GM21619 (cell line): ENCODE measurements around the gene PCSK5.

Experiments used
- ATAC-seq: cut with Tn5 transposase; IDR thresholded peaks from one replicate; pipeline ENCODE4 v1.9.1; 2021; ENCODE audit not compliant: unreplicated experiment

Gene PCSK5

DNA sequence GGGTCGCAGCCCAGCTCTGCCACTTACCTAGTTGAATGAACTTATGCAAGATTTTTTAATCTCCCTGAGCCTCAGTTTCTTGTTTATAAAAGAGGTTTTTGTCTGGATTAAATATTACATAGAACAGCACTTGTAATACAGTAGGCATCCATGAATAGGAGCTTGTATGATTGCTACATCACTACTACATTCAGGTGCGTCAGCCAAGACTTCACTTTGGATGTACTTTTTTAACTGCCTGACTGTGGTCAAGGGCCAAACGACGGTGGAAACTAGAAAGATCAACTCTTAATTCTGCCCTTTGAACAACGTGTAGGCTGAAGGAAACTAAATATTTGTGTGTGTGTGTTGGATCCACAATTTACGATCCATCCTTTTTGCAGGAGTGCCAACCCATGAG lies 330.9 kb downstream of the PCSK5 start:
- no peak for ATAC-seq

- ATAC-seq, result no peak
These were observed 333.4 kb downstream of the PCSK5 start for GRCh38 chr9:76223749-76224340.

- ATAC-seq, result no peak
These were observed 336.7 kb downstream of the PCSK5 start for GRCh38 chr9:76227156-76227555.

- no peak for ATAC-seq
These were observed 340.5 kb downstream of the PCSK5 start for GRCh38 chr9:76231001-76231400.

DNA sequence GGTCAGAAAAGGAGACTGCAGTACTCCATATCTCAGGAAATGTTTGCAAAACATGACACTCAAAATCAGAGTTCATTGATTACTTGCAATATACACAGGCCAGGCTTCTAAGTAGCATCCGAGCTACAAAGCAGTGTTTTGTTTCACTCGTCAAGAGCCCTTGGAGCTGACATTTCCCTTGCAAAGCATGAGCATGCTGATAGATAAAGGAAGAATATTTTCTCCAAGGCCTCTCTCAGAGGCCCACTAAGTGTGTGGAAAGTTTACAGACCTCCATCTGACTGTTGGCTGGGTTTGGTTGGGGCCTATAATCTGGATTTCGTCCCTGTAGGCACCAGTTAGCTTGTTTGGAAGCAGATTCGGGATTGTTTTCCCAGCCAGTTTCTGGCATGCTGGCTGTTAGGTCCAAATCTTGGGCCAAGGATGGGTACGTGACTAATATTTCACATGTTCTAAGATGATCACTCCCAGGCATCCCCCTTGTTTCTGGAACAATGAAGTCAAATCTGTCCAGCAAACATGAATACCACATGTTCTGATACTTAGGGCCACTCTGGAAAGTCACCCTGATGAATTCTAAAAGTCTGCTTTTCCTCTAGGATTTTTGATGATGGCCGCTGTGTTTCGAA lies 342.5 kb downstream of the PCSK5 start:
- ATAC-seq, result no peak

DNA sequence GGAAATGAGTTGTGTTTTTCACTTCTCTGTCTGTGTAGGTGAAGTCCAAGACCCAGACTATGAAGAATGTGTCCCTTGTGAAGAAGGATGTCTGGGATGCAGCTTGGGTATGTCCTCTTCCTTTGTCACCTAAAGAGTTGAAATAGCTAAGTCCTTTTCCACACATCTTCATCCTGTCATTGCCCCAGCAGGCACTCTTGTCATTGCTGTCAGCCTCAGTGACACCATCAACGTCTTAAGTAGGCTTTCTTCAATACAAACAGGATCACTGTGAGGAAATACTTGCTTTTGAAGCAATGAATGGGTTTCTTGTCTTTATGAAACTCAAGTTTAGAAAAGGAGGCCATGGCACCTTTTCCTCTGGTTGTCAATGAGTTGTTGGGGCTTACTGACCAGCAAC lies 350.1 kb downstream of the PCSK5 start:
- ATAC-seq, result no peak

DNA sequence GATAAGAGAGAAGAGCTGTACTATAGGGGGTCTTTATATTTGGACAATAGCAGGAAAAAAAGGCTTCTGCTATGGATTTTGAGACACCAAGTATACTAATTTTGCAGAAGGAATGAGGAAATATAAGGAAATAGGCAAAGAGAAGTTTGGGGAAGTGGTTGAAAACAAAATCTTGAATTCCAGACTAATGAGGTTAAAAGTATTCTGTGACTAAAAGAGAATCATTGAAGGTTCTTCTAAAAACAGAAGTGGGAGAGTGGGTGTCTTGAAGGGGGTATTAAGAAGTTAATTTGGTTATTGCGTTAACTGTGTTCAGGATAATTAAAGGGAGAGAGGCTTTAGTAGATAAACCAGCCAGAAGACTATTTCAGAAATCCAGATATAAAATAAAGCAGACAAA lies 355.0 kb downstream of the PCSK5 start:
- no peak for ATAC-seq

DNA sequence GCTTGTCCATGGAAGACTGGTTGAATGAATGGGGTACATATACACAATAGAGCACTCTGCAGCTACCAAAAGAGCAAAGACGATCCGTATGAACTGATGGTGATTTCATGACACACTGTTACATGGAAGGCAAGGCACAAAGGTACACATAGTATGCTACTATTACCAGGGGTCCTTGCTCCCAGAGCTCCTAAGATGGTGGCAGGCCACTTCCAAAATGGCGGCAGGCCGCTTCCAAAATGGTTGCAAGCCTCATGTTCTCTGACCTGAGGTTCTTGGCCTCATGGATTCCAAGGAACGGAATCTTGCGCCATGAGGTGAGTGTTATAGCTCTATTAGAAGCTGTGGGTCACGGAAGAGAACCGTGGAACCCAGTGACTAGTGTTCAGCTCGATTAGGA lies 356.2 kb downstream of the PCSK5 start:
- ATAC-seq, result no peak

GRCh38 chr9:76247426-76247825 lies 357.0 kb downstream of the PCSK5 start:
- ATAC-seq, result no peak

DNA sequence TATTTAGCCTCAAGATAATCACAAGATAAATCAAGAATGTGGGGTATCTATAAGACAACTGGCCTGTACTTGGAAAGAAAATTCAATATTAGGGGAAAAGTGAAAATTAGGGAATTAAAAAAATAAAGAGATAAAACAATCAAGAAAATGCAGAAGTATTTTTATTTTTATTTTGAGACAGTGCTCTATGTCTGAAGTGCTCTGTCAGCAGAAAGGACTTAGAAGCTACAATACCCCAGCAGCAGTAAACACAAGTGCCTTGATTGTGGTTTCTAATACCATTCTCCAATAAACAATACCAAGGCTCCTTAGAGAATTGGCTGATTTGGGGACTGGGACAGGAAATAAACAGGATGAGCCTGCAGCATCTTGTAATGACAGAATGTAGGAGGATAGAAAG lies 358.8 kb downstream of the PCSK5 start:
- ATAC-seq, result no peak

DNA sequence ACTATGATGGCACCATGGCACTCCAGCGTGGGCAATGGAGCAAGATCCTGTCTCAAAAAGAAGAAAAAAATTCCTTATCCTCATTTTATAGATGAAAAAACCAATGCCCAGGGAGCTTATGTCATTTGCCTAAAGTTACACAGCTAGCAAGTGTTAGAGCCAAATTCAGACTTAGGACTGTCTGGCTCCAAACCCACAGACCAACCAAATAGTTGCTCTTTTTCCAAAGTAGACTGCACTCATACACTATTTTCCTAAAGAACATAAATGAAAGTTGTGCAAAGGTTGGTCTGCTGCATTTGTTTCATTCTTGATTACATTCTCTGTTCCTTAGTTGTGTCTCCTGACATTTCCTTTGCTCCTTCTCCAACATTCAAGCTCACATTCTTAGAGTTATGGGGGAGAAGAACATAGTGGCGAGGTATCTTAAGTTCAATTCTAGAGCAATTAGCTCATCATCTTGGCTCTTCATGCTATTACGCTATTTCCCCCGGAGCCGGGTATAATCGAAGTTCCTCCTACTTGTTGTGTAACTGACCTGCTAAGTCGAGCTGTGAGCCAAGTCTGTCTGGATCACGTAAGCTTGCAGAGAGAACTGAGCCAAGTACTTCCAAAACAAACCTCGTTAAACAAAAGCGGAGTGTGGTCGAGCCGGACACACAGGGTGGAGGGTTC lies 365.4 kb downstream of the PCSK5 start:
- ATAC-seq, result no peak

DNA sequence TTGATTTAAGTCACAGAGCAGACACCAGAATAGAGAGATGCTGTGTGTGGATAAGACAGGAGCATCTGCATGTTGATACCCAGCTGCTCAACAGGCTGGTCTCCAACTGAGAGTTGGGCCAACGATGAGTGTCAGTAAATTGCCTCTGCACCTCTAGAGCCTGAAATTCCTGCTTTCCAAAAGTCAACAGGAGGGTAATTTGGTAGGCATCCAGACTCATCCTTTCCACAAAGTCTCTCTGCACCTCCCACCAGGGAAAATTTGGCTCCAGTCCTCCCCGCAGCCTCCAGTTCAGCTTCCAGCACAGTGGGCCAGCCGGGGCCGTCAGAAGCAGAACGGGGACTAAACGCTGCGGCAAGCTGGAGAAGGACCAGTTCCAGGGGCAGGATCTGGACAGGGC lies 366.8 kb downstream of the PCSK5 start:
- ATAC-seq, result no peak

DNA sequence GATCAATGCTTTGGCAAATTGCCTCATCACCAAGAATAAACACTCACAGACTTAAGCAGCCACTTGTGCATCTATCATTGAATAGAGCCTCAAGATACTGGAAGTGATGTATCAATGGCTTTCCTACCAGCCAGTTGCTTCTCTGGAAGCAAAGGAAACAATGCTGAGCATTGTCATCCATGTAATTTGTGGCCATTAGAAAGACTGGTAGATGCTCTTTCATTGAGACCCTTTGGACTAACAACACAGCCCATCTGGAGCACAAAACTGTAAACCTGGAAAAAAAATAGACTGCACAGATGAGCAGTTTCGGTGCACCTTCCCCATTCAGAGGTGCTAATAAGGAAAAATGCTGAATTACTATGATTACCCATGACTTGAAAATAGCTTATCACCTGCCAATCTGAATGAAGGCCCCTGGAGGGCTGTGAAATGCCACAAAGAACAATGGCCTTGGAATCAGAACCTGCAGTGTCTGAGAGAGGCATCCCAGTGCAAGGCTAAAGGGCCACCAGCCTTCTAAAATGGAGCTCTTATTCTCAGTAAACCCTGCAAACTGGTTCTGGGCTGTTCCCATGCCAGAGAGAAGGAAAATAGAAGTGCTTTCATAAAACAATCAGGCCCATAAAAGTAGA lies 376.3 kb downstream of the PCSK5 start:
- no peak for ATAC-seq

GRCh38 chr9:76267284-76267652 lies 376.8 kb downstream of the PCSK5 start:
- no peak for ATAC-seq

DNA sequence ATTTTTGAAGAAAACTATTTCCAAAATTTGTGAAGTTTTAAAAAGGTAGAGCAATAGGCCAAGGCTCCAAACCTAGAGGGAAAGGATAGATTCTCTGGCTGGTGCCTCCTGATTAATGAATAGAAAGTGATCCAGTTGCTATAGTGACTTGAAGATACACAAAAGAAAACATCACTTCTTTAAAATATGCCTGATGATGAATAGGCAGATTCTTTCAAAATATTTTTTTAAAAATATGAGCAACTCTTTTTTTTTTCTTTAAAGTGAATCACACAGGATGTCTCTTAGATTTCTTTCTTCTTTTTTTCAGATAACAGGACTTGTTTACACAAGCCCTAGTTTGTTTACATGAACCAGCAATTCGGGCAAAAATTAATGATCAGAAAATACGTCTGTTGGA lies 379.3 kb downstream of the PCSK5 start:
- no peak for ATAC-seq

DNA sequence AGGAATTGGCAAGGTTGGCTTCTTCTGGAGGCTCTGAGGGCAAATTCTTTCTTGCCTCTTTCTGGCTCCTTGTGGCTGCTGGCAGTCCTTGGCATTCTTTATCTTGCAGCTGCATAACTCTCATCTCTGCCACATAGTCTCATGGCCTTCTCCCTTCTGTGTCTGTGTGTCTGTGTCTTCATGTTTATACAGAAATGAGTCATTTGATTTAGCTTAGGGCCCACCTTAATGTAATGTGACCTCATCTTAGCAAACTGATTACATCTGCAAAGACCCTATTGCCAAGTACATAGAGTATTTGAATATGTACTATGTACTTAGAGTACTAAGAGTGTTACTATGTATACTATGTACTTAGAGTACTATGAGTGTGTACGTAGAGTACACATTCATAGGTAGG lies 381.3 kb downstream of the PCSK5 start:
- ATAC-seq, result no peak

- ATAC-seq, result no peak
These were observed 398.6 kb downstream of the PCSK5 start for GRCh38 chr9:76289042-76289441.

DNA sequence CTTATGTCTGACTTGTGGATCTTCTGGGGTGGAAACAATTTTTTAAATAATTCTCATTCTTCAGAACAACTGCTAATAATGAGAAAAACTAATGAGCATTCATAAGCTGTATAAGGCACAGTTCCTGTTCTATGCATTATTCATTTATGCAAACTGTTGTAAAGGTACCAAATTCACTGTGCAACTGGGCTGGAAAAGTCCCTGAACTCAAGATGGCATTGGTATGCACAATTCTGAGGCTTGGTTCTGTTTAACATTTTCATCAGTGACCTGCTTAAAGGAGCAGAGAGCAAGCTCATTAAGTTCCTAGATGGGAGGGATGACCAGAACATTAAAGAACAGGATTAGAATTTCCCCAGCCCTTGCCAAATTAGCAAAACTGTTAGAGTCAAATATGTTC lies 399.2 kb downstream of the PCSK5 start:
- no peak for ATAC-seq

GRCh38 chr9:76290555-76290954 lies 400.1 kb downstream of the PCSK5 start:
- ATAC-seq, result no peak

DNA sequence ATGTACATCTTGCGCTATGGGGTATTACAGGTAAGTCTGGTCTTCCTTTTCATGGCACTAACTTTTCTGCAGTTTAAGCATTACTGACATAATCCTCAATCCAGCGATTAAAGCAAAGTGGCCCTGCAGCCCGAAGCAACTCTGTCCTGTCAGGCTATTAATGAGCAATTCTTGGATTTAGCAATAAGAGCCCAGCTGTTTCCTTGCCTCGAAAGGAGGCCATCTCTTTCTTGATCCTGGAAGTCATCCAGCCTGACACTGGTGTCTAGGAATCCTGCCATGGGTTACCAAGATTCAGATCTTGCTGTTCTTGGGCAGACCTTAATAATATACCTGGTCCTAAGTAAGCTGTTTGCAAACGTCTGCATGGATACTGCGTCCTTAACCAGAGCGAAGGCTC lies 401.8 kb downstream of the PCSK5 start:
- ATAC-seq, result no peak

DNA sequence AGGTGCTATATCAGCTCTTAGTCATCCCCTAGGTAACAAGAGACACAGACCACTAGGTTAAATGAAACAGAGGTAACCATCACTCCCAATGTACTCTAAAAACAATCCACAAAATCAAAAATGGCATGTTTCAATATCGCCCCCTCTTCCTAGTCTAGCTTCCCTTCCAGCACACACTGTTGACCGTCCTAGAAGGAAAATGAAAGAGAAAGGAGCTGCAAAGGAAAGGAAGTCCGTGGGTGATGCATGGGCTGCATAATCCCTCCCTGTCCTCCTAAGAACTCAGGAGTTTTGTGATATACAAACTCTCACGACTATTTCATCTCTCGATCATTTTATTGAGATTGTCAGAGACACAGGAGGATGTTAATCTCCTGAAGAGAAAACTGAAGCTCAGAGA lies 402.2 kb downstream of the PCSK5 start:
- no peak for ATAC-seq

DNA sequence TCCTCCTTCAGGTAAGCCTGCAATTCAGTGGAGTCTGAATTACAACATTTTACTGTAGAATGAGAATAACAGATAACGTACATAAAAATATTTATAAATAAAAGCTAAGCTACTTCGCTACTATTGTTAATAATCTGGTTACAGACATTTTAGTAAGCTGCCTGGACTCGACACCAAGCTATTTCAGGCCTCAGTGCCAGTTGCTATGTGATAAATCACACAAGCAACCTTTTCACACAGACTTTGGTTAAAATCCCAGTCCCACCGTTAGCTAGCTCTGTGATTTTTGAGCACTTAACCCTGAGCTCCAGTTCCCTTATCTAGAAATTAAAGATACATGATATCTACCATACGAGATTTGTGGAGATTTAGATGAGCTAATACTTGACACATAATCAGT lies 403.8 kb downstream of the PCSK5 start:
- no peak for ATAC-seq
